ENCODE results near the gene PCED1A. TPM values are rescaled to one million over a fixed set of nuclear protein-coding genes. Genes with fewer than 3 reads are reported as not detected.
A peak's percentile ranks its signal among the peaks of the same experiment; 100 is the strongest.

Gene PCED1A
- total and polyA plus RNA-seq, 9 of the 15 experiments (the other 6 are each of a cell fraction or from before 2014, with no cell fraction given), result 1.5 to 11.5 (median 5.9) TPM

GRCh38 chr20:2797136-2797983 is 43.1 kb downstream of the PCED1A start:
- Histone ChIP-seq H3K9ac (ENCODE audit: insufficient read depth in 1 of 2, low read depth in 2 of 2, low read length in 2 of 2) (peak overlapping the region in 1 of 2 experiments; percentile 45; a peak in 1 of 4 replicates), H3K36me3 (ENCODE audit: control insufficient read depth, insufficient read depth, low read length) (no peaks in the 10 kb centered on the region), H3K9me1 (ENCODE audit: control insufficient read depth, insufficient read depth, low read length) (no peaks in the 10 kb centered on the region), H4K20me1 (replicated peaks; ENCODE audit: control insufficient read depth, insufficient read depth, low read length) (peaks cover 12% of the 10 kb centered on the region; the same call in 1 of the 2 replicates), H3K4me2 (ENCODE audit: insufficient read depth, low read length) (no peak overlapping the region), H3K27ac (ENCODE audit: extremely low read depth, low read depth, low read length) (no peak overlapping the region), H3K27me3 (ENCODE audit: control insufficient read depth in 2 of 2, insufficient read depth in 2 of 2, low read length in 2 of 2) (peaks cover 15 to 65% of the 10 kb centered on the region in 2 experiments; a peak in 4 of 5 replicates), H3K4me1 (replicated peaks in 1 of 2; ENCODE audit: control insufficient read depth in 2 of 2, insufficient read depth in 2 of 2, low read length in 2 of 2) (peaks cover 2 to 34% of the 10 kb centered on the region in 2 experiments; a peak in 4 of 5 replicates), H3K79me2 (ENCODE audit: control insufficient read depth, insufficient read depth, low read length) (no peaks in the 10 kb centered on the region), H3K9me3 (replicated peaks; ENCODE audit: control insufficient read depth, insufficient read depth, low read depth, low read length) (no peaks in the 10 kb centered on the region), H2AFZ (ENCODE audit: low read depth, low read length) (no peak overlapping the region), H3K4me3 (no peak overlapping the region)
- 36% methylated on average over 14 of the region's 16 CpGs for WGBS (ENCODE audit: insufficient coverage, low coverage, missing lambda C conversion rate)
- no peak for TF ChIP-seq SMARCA4 (IDR thresholded peaks at IDR 0.05)
- intact Hi-C loops (cut with micrococcal nuclease), result no loop called here
- CTCF ChIA-PET (ENCODE audit: low intra/inter-chr PET ratio), result no interaction called here
- FAIRE-seq (no peak), ATAC-seq (no peak), DNase-seq (ENCODE audit: extremely low read depth in 1 of 4, low spot score in 3 of 4) (no peak)
- no TSS peak for BruUV-seq (replicated peaks)
- in situ Hi-C loops (cut with MboI), result no loop called here
- POLR2A ChIA-PET, result interaction anchor here (0.6 kb wide), 1 partner anchor 180 kb away, joined by 3 read pairs; no protein-coding TSS in a partner anchor

GRCh38 chr20:2796011-2796660 is 44.3 kb downstream of the PCED1A start:
- ATAC-seq (no peak), DNase-seq (ENCODE audit: extremely low read depth in 1 of 4, low spot score in 3 of 4) (no peak), FAIRE-seq (no peak)
- no peaks in the 10 kb centered on the region for H3K9me1 ChIP-seq (ENCODE audit: control insufficient read depth, insufficient read depth, low read length)
- TF ChIP-seq L3MBTL2 (IDR thresholded peaks at IDR 0.05), result no peak
- no peak for TF ChIP-seq ETS2 (tag; IDR thresholded peaks at IDR 0.05; ENCODE audit: borderline replicate concordance, poor library complexity, severe bottlenecking)
- no peak for TF ChIP-seq ZFP1 (CRISPR knock-in tag; IDR thresholded peaks at IDR 0.05)
- no peak for TF ChIP-seq KDM5B (IDR thresholded peaks at IDR 0.05; ENCODE audit: insufficient replicate concordance, low read depth, low read length)
- ChIA-PET CTCF (ENCODE audit: low intra/inter-chr PET ratio) (no interaction called here), POLR2A (no interaction called here)
- no peak overlapping the region for H3K27ac ChIP-seq (ENCODE audit: extremely low read depth, low read depth, low read length)
- intact Hi-C loops (cut with micrococcal nuclease), result no loop called here
- H3K27me3 ChIP-seq (ENCODE audit: control insufficient read depth in 2 of 2, insufficient read depth in 2 of 2, low read length in 2 of 2), result peaks cover 15 to 60% of the 10 kb centered on the region in 2 experiments; a peak in 4 of 5 replicates
- peaks cover 2 to 30% of the 10 kb centered on the region in 2 experiments; a peak in 4 of 5 replicates for H3K4me1 ChIP-seq (replicated peaks in 1 of 2; ENCODE audit: control insufficient read depth in 2 of 2, insufficient read depth in 2 of 2, low read length in 2 of 2)
- 14% methylated on average over 20 of the region's 20 CpGs for WGBS (ENCODE audit: insufficient coverage, low coverage, missing lambda C conversion rate)
- no peak overlapping the region for H3K9ac ChIP-seq (ENCODE audit: insufficient read depth in 1 of 2, low read depth in 2 of 2, low read length in 2 of 2)
- no TSS peak for BruUV-seq (replicated peaks)
- H2AFZ ChIP-seq (ENCODE audit: low read depth, low read length), result no peak overlapping the region
- H4K20me1 ChIP-seq (replicated peaks; ENCODE audit: control insufficient read depth, insufficient read depth, low read length), result peaks cover 12% of the 10 kb centered on the region; the same call in 1 of the 2 replicates
- H3K9me3 ChIP-seq (replicated peaks; ENCODE audit: control insufficient read depth, insufficient read depth, low read depth, low read length), result no peaks in the 10 kb centered on the region
- no peak overlapping the region for H3K4me2 ChIP-seq (ENCODE audit: insufficient read depth, low read length)
- H3K4me3 ChIP-seq, result no peak overlapping the region
- H3K36me3 ChIP-seq (ENCODE audit: control insufficient read depth, insufficient read depth, low read length), result no peaks in the 10 kb centered on the region
- in situ Hi-C loops (cut with MboI), result no loop called here
- no peaks in the 10 kb centered on the region for H3K79me2 ChIP-seq (ENCODE audit: control insufficient read depth, insufficient read depth, low read length)
